ENCODE measurements around the gene PIK3R1.

Gene PIK3R1

DNA sequence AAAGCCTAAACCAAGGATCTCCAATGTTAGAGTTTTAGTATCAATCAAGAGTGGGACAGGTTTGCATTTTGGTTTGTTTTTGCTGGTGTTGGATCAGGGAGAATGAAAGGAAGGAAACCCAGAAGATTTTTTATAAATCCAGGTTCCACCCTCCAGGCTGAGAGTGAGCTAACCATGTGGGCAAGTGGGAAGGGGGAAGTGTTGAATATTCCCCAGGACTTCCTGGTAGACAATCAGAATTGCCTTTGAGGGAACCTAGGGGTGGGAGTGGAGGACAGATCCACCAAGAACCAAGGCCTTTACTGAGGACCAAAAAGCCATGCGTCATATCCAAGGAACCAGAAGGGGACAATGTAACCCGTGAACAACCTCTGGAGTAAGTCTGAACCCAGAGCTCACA lies 33.5 kb upstream of the PIK3R1 start:
- TF ChIP-seq, protein P1, sequence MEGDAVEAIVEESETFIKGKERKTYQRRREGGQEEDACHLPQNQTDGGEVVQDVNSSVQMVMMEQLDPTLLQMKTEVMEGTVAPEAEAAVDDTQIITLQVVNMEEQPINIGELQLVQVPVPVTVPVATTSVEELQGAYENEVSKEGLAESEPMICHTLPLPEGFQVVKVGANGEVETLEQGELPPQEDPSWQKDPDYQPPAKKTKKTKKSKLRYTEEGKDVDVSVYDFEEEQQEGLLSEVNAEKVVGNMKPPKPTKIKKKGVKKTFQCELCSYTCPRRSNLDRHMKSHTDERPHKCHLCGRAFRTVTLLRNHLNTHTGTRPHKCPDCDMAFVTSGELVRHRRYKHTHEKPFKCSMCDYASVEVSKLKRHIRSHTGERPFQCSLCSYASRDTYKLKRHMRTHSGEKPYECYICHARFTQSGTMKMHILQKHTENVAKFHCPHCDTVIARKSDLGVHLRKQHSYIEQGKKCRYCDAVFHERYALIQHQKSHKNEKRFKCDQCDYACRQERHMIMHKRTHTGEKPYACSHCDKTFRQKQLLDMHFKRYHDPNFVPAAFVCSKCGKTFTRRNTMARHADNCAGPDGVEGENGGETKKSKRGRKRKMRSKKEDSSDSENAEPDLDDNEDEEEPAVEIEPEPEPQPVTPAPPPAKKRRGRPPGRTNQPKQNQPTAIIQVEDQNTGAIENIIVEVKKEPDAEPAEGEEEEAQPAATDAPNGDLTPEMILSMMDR (IDR thresholded peaks at IDR 0.05; ENCODE audit: low read depth, low read length, missing control alignments) = no peak
- H3K4me3 ChIP-seq (replicated peaks; ENCODE audit: low read depth, low read length) = no peak overlapping the region
- DNase-seq (ENCODE audit: extremely low read depth, low read depth) = no peak

DNA sequence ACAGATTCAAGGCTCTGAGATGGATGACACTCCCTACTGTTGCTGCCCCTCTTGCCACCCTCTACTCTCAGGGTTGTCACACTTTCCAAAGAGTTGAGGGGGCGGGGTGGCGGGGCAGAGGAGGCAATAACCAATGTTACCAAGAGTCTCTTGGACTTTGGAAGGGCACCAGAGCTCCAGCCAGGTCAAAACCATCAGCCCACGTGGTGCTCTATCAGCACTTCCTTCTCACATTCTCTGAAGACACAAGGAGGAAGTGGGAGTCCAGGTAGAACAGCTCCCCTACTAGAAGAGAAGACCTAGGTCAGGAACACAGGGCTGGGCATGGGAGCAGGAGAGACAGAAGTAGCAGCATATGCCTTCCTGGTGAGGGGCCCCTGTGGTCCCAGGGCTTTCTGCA lies 33.0 kb upstream of the PIK3R1 start:
- DNase-seq (ENCODE audit: extremely low read depth, low read depth) = no peak
- TF ChIP-seq, protein P1 (IDR thresholded peaks at IDR 0.05; ENCODE audit: low read depth, low read length, missing control alignments) = no peak
- no peak overlapping the region for H3K4me3 ChIP-seq (replicated peaks; ENCODE audit: low read depth, low read length)

DNA sequence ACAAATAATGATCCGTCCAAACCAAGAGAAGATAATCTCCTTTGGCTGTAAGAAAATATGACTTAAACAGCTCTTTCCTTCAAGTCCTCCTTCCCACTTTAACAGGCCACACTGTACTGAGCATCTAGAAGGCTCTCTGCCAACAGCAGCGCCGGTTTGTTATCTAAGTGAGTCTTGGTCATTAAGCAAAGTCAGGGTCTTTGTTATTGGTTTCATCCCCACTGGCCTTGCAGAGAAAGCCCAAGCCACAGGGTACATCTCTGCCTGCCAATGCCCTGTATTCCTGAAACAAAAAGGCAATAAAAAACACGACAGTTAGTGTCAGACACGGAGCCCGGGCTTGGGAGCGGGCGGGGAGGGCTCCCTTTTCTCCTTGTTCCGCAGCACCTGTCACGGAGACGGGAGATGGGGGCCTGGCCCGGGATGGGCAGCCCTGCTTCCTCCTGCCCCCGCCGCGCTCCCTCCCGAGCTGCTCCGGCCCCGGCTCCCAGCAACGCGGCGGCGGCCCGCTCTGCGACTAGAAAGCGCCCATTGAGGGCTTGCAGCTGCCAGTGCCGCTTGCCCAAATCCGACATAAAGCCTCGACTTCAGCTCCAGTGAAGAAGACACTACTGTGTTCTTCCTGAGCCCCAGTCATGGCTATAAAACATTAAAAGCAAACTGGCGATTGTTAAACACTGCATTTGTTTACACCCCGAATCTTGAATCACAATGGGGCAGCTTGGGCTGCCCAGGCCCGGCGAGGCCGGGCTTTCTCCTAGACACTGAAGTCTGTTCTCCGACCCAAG lies 28.1 kb upstream of the PIK3R1 start:
- H3K4me3 ChIP-seq (replicated peaks; ENCODE audit: low read depth, low read length) = no peak overlapping the region
- DNase-seq (ENCODE audit: extremely low read depth, low read depth) = no peak
- TF ChIP-seq, protein P1 (IDR thresholded peaks at IDR 0.05; ENCODE audit: low read depth, low read length, missing control alignments) = no peak

DNA sequence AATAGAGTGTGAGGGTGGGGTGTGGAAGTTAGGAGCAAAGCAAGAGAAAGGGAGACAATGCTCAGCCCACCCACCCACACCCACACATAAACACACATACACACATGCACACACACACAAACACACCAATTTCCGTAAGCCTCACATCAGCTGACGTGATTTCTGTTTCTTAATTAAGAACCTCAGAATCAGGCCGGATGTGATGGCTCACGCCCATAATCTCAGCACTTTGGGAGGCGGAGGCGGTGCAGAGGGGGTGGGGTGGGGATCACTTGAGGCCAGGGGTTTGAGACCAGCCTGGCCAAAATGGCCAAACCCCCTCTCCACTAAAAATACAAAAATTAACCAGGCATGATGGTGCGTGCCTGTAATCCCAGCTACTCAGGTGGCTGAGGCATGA lies 26.4 kb upstream of the PIK3R1 start:
- DNase-seq (ENCODE audit: extremely low read depth, low read depth) = no peak
- H3K4me3 ChIP-seq (replicated peaks; ENCODE audit: low read depth, low read length) = no peak overlapping the region
- TF ChIP-seq, protein P1 (IDR thresholded peaks at IDR 0.05; ENCODE audit: low read depth, low read length, missing control alignments) = no peak

DNA sequence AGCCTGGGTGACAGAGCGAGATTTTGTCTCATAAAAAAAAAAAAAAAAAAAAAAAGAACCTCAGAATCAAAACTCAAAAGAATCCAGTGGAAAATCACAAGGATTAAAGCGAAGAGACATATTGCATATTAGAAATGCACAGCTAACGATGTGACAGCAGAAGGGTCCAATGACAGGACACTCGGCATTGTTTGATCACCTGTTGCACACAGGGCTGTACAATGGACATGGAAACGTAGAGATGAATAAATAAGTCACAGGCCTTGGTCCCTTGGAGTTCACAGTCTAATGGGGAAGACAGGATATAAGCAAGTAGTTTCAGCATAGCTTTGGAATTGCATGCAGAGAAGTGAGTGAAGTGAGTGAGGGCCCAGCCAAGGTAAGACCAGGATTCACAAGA lies 25.9 kb upstream of the PIK3R1 start:
- H3K4me3 ChIP-seq (replicated peaks; ENCODE audit: low read depth, low read length) = no peak overlapping the region
- TF ChIP-seq, protein P1 (IDR thresholded peaks at IDR 0.05; ENCODE audit: low read depth, low read length, missing control alignments) = no peak
- no peak for DNase-seq (ENCODE audit: extremely low read depth, low read depth)

DNA sequence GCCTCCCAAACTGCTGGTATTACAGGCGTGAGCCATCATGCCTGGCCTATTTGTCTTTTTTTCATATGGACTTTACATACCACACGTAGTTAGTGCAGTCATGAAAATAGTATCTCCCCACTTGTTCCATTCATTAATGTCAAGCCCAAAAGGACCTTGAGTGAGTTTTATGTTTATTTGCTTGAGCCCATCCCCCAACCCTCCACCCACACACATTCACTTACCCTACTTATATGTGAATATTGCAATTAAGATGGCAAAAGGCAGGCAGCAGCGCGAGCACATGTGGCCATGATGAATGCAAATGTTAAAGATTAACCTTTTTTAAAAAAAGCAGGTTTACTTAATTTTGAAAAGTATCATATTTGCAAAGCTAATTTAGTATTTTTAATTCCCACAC lies 24.9 kb upstream of the PIK3R1 start:
- TF ChIP-seq, protein P1 (IDR thresholded peaks at IDR 0.05; ENCODE audit: low read depth, low read length, missing control alignments) = no peak

More for the DNA sequence above, 24.9 kb upstream of the PIK3R1 start:
- DNase-seq (ENCODE audit: extremely low read depth, low read depth) = no peak
- no peak overlapping the region for H3K4me3 ChIP-seq (replicated peaks; ENCODE audit: low read depth, low read length)
